ENCODE measurements around the gene ARFRP1. TPM values are rescaled to one million over a fixed set of nuclear protein-coding genes. Genes with fewer than 3 reads are reported as not detected.

Gene ARFRP1
- total and polyA plus RNA-seq, 2 of the 13 experiments (the other 11 are each of a cell fraction or from before 2014, with no cell fraction given): 32.0 to 51.1 TPM

GRCh38 chr20:63693733-63694583 is 13.8 kb downstream of the ARFRP1 start (continued):
- TF ChIP-seq ZNF768 (CRISPR knock-in tag; IDR thresholded peaks at IDR 0.05) (peak; percentile 22; the same call in 1 of the 2 replicates), ZSCAN12 (CRISPR knock-in tag; IDR thresholded peaks at IDR 0.05) (no peak), POLR2A (IDR thresholded peaks at IDR 0.05; ENCODE audit: insufficient read depth in 1 of 2, low read depth in 2 of 2, low read length in 2 of 2) (peak in 1 of 2 experiments; percentile 17; a peak in 2 of 4 replicates), ZC3H13 (CRISPR knock-in tag; IDR thresholded peaks at IDR 0.05) (0 out of 2 replicates have a peak, but pooled peaks have one; percentile 12), SNAI1 (CRISPR knock-in tag; IDR thresholded peaks at IDR 0.05; ENCODE audit: borderline replicate concordance) (no peak)

GRCh38 chr20:63693083-63693732 is 14.6 kb downstream of the ARFRP1 start:
- peaks cover 3 to 4% of the 10 kb centered on the region in 2 experiments; a peak in 3 of 5 replicates for H3K36me3 ChIP-seq (replicated peaks in 1 of 2; ENCODE audit: control insufficient read depth in 1 of 2, insufficient read depth in 2 of 2, low read length in 2 of 2)
- no peak overlapping the region for H3K4me2 ChIP-seq (ENCODE audit: low read depth, low read length)
- POLR2A ChIA-PET: interaction anchor here (0.6 kb wide), 1 partner anchor 155 kb away, joined by 4 read pairs; no protein-coding TSS in a partner anchor
- no peak overlapping the region for H3K9ac ChIP-seq (ENCODE audit: insufficient read depth, low read depth, low read length)
- peaks cover 21% of the 10 kb centered on the region for H3K4me1 ChIP-seq (ENCODE audit: insufficient read depth, low read length)
- no peaks in the 10 kb centered on the region for H3K79me2 ChIP-seq (ENCODE audit: insufficient read depth, low read length)
- DNase-seq (ENCODE audit: low spot score) (no peak), FAIRE-seq (no peak), ATAC-seq (no peak)
- H2AFZ ChIP-seq (ENCODE audit: low read length): no peak overlapping the region
- H3K4me3 ChIP-seq (replicated peaks in 1 of 3; ENCODE audit: insufficient read depth in 1 of 3, low read depth in 2 of 3, low read length in 3 of 3): no peak overlapping the region
- CTCF ChIA-PET (ENCODE audit: low intra/inter-chr PET ratio, low total read pairs): no interaction called here
- WGBS (ENCODE audit: low lambda C conversion rate): 95% methylated on average over 8 of the region's 10 CpGs
- H3K9me3 ChIP-seq (ENCODE audit: low read length): no peaks in the 10 kb centered on the region
- intact Hi-C loops (cut with micrococcal nuclease; ENCODE audit: unreplicated experiment) (no loop called here), in situ Hi-C loops (cut with HindIII; ENCODE audit: extremely low pct_ligation_motif_present, low pct_unique_long_range_greater_than_20kb) (no loop called here)
- no peak overlapping the region for H3K27ac ChIP-seq (ENCODE audit: extremely low read length, insufficient read depth, low read length)
- peaks cover 4% of the 10 kb centered on the region; the same call in 1 of the 2 replicates for H4K20me1 ChIP-seq (ENCODE audit: insufficient read depth, low read length)
- H3K27me3 ChIP-seq (ENCODE audit: control insufficient read depth in 1 of 2, insufficient read depth in 2 of 2, low read length in 2 of 2): no peaks in the 10 kb centered on the region
- no TSS peak for BruUV-seq (replicated peaks)
- TF ChIP-seq, protein P1, sequence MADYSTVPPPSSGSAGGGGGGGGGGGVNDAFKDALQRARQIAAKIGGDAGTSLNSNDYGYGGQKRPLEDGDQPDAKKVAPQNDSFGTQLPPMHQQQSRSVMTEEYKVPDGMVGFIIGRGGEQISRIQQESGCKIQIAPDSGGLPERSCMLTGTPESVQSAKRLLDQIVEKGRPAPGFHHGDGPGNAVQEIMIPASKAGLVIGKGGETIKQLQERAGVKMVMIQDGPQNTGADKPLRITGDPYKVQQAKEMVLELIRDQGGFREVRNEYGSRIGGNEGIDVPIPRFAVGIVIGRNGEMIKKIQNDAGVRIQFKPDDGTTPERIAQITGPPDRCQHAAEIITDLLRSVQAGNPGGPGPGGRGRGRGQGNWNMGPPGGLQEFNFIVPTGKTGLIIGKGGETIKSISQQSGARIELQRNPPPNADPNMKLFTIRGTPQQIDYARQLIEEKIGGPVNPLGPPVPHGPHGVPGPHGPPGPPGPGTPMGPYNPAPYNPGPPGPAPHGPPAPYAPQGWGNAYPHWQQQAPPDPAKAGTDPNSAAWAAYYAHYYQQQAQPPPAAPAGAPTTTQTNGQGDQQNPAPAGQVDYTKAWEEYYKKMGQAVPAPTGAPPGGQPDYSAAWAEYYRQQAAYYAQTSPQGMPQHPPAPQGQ (CRISPR knock-in tag; IDR thresholded peaks at IDR 0.05; ENCODE audit: borderline replicate concordance): no peak
- TF ChIP-seq ZUFSP (CRISPR knock-in tag; IDR thresholded peaks at IDR 0.05; ENCODE audit: borderline replicate concordance) (no peak), ZNF891 (CRISPR knock-in tag; IDR thresholded peaks at IDR 0.05) (0 out of 2 replicates have a peak, but pooled peaks have one; percentile 10), ZNF567 (CRISPR knock-in tag; IDR thresholded peaks at IDR 0.05; ENCODE audit: borderline replicate concordance) (no peak), FOXK1 (CRISPR knock-in tag; IDR thresholded peaks at IDR 0.05; ENCODE audit: borderline replicate concordance, low read depth) (no peak), ZNF557 (CRISPR knock-in tag; IDR thresholded peaks at IDR 0.05) (no peak), HNRNPL (IDR thresholded peaks at IDR 0.05; ENCODE audit: low read depth, low read length) (0 out of 2 replicates have a peak, but pooled peaks have one; percentile 30), MIER2 (CRISPR knock-in tag; IDR thresholded peaks at IDR 0.05) (no peak), ZNF451 (CRISPR knock-in tag; IDR thresholded peaks at IDR 0.05) (no peak)
- TF ChIP-seq, protein P2, sequence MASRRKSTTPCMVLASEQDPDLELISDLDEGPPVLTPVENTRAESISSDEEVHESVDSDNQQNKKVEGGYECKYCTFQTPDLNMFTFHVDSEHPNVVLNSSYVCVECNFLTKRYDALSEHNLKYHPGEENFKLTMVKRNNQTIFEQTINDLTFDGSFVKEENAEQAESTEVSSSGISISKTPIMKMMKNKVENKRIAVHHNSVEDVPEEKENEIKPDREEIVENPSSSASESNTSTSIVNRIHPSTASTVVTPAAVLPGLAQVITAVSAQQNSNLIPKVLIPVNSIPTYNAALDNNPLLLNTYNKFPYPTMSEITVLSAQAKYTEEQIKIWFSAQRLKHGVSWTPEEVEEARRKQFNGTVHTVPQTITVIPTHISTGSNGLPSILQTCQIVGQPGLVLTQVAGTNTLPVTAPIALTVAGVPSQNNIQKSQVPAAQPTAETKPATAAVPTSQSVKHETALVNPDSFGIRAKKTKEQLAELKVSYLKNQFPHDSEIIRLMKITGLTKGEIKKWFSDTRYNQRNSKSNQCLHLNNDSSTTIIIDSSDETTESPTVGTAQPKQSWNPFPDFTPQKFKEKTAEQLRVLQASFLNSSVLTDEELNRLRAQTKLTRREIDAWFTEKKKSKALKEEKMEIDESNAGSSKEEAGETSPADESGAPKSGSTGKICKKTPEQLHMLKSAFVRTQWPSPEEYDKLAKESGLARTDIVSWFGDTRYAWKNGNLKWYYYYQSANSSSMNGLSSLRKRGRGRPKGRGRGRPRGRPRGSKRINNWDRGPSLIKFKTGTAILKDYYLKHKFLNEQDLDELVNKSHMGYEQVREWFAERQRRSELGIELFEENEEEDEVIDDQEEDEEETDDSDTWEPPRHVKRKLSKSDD (CRISPR knock-in tag; IDR thresholded peaks at IDR 0.05; ENCODE audit: low read depth): no peak
